GM12878 (cell line): ENCODE data around the gene CORO1C. TPM values are rescaled to one million over a fixed set of nuclear protein-coding genes. Genes with fewer than 3 reads are reported as not detected.

Experiments used
- ATAC-seq: fragments of 200-7000 bp; cut with Tn5 transposase; 3 replicates; pipeline ENCODE4 v1.9.1; 2020; ENCODE audit warnings: mild to moderate bottlenecking, moderate library complexity
- BruUV-seq: library from RNA; stranded (reverse); fragments of 400-500 nt; replicated peaks from 2 replicates; lab custom pipeline; 2021; lab: Mats Ljungman, UMichigan
- CTCF ChIA-PET: fragments of 300-600 bp; sonication (Branson Sonifier 250); formaldehyde crosslinking; extraction: SDS; loops from one replicate; lab custom pipeline; 2021; ENCODE audit warnings: inconsistent platforms; lab: Yijun Ruan, JAX
- POLR2A ChIA-PET: fragments of 350-600 bp; formaldehyde crosslinking; extraction: SDS; loops from one replicate; lab custom pipeline; 2021; ENCODE audit warnings: inconsistent platforms; lab: Charles Lee
- RAD21 ChIA-PET: fragments of 300-600 bp; sonication (Branson Sonifier 250); formaldehyde crosslinking; loops from one replicate; lab custom pipeline; 2023; ENCODE audit warnings: antibody characterized with exemption; ENCODE audit not compliant: unreplicated experiment; lab: Charles Lee
- SMC1A ChIA-PET: fragments of 300-600 bp; sonication (Branson Sonifier 250); formaldehyde crosslinking; loops from one replicate; lab custom pipeline; 2023; ENCODE audit not compliant: unreplicated experiment, uncharacterized antibody; lab: Charles Lee
- DNase-seq: peaks from one replicate; pipeline ENCODE4 v3.0.0-alpha.2; 2011; ENCODE audit warnings: low read depth, low spot score
- FAIRE-seq: peaks from 3 replicates; lab custom pipeline; 2011; peaks lifted over from hg19 to GRCh38; lab: Jason Lieb, UNC
- H2AFZ ChIP-seq: 2 replicates; pipeline ENCODE4 v1.6.0; 2011; ENCODE audit warnings: low read depth, low read length, control low read depth; ENCODE audit not compliant: control insufficient read depth
- H3K27ac ChIP-seq: 2 replicates; pipeline ENCODE4 v1.5.1; 2011; ENCODE audit warnings: control low read depth; ENCODE audit not compliant: control insufficient read depth, insufficient read depth
- H3K27me3 ChIP-seq, 2 experiments: replicated peaks in 1 of 2; 2 replicates each; pipeline versions ENCODE4 v1.6.0 to v1.6.1; 2011; ENCODE audit warnings: low read length in 1 of 2; ENCODE audit not compliant: control insufficient read depth in 2 of 2, insufficient read depth in 2 of 2
- H3K36me3 ChIP-seq, 2 experiments: 2 replicates each; pipeline ENCODE4 v1.5.1; 2011; ENCODE audit warnings: low read length in 1 of 2; ENCODE audit not compliant: control insufficient read depth in 2 of 2, insufficient read depth in 2 of 2
- H3K4me1 ChIP-seq: 2 replicates; pipeline ENCODE4 v1.6.1; 2011; ENCODE audit warnings: mild to moderate bottlenecking, low read length, moderate library complexity, mixed read lengths; ENCODE audit not compliant: control insufficient read depth, insufficient read depth
- H3K4me2 ChIP-seq: 2 replicates; pipeline ENCODE4 v1.6.0; 2011; ENCODE audit warnings: control low read depth; ENCODE audit not compliant: control insufficient read depth, insufficient read depth
- H3K4me3 ChIP-seq: fragments of 200-600 bp; sonication (generic); 2 replicates; pipeline ENCODE4 v1.5.1; 2016
- H3K79me2 ChIP-seq: 2 replicates; pipeline ENCODE4 v1.6.0; 2011; ENCODE audit warnings: low read length; ENCODE audit not compliant: control insufficient read depth, insufficient read depth
- H3K9ac ChIP-seq: 2 replicates; pipeline ENCODE4 v1.8.0; 2011; ENCODE audit warnings: low read length, control low read depth, mixed read lengths; ENCODE audit not compliant: control insufficient read depth, insufficient read depth
- H3K9me3 ChIP-seq: replicated peaks from 3 replicates; pipeline ENCODE4 v1.5.1; 2011; ENCODE audit warnings: mild to moderate bottlenecking, low read length; ENCODE audit not compliant: control insufficient read depth, insufficient read depth
- H4K20me1 ChIP-seq: 2 replicates; pipeline ENCODE4 v1.6.0; 2011; ENCODE audit not compliant: control insufficient read depth, insufficient read depth
- EED ChIP-seq: sonication (generic); IDR thresholded peaks from 2 replicates; pipeline ENCODE4 v1.6.1; 2016; ENCODE audit warnings: antibody characterized with exemption, low read depth
- ESRRA ChIP-seq: IDR thresholded peaks from 2 replicates; pipeline ENCODE4 v1.6.1; 2012; ENCODE audit warnings: mild to moderate bottlenecking, low read length, improper control_type of control experiment
- HDGF ChIP-seq: fragments of 450-650 bp; IDR thresholded peaks from 2 replicates; pipeline ENCODE4 v1.6.1; 2016; ENCODE audit warnings: antibody characterized with exemption
- IKZF2 ChIP-seq, 2 experiments: fragments of 450-650 bp; IDR thresholded peaks; 2 replicates each; pipeline ENCODE4 v1.6.1; 2017; ENCODE audit warnings: mild to moderate bottlenecking in 2 of 2, moderate library complexity in 2 of 2
- MTA2 ChIP-seq: fragments of 450-650 bp; IDR thresholded peaks from 2 replicates; pipeline ENCODE4 v1.6.1; 2016; ENCODE audit warnings: low read depth, mild to moderate bottlenecking, moderate library complexity
- MXI1 ChIP-seq: fragments of 150-350 bp; IDR thresholded peaks from 2 replicates; pipeline ENCODE4 v1.6.1; 2011; ENCODE audit warnings: low read depth, mild to moderate bottlenecking, inconsistent platforms, low read length, improper control_type of control experiment
- MYB ChIP-seq: fragments of 150-350 bp; IDR thresholded peaks from 2 replicates; pipeline ENCODE4 v1.6.1; 2014; ENCODE audit warnings: mild to moderate bottlenecking, low read depth, low read length, borderline replicate concordance
- NBN ChIP-seq: fragments of 450-650 bp; IDR thresholded peaks from 2 replicates; pipeline ENCODE4 v1.6.1; 2016
- NFIC ChIP-seq: IDR thresholded peaks from 2 replicates; pipeline ENCODE4 v1.6.1; 2012; ENCODE audit warnings: low read depth, mild to moderate bottlenecking, inconsistent platforms, low read length, moderate library complexity
- NR2C2 ChIP-seq: IDR thresholded peaks from 2 replicates; pipeline ENCODE4 v1.6.1; 2011; ENCODE audit warnings: borderline replicate concordance, low read depth; ENCODE audit not compliant: control insufficient read depth, insufficient read length
- PAX5 ChIP-seq: IDR thresholded peaks from 2 replicates; pipeline ENCODE4 v1.6.1; 2011; ENCODE audit warnings: low read depth, low read length, borderline replicate concordance
- RUNX3 ChIP-seq: IDR thresholded peaks from 2 replicates; pipeline ENCODE4 v1.6.1; 2012; ENCODE audit warnings: low read length, inconsistent platforms
- WGBS: methylation state at CpG from one replicate; pipeline ENCODE4 v1.1.6; 2016; ENCODE audit warnings: low lambda C conversion rate; ENCODE audit not compliant: insufficient replicate concordance, insufficient coverage; ENCODE audit errors: missing lambda C conversion rate; 5-methylcytosine and 5-hydroxymethylcytosine counted together
- in situ Hi-C: fragments of 300-500 bp; cut with MboI; formaldehyde crosslinking; loops from 9 replicates; pipeline ENCODE4 v1.14.3; 2018; ENCODE audit warnings: mixed read lengths
- intact Hi-C: fragments of 100-400 bp; cut with micrococcal nuclease; formaldehyde crosslinking; loops from one replicate; pipeline ENCODE4 v1.14.2; 2022; ENCODE audit not compliant: unreplicated experiment
- polyA plus RNA-seq, 11 experiments: library from polyadenylated mRNA; depleted of rRNA in 4 of 11; unstranded in 6 of 11; stranded (reverse) in 5 of 11; fragments of >200 nt; fragmentation: Nextera tagmentation in 4 of 11; fragmentation: Illumina TruSeq in 1 of 11; extraction: Ambion mirVana in 4 of 11; extraction: Trizol in 1 of 11; gene quantifications; 1 replicate in 1 of 11; 2 replicates in 10 of 11; pipeline versions ENCODE4 v1.2.1 to v1.2.3, GENCODE V29; 2011 to 2016; ENCODE audit warnings: inconsistent platforms in 2 of 11, missing spikeins in 2 of 11, low read depth in 1 of 11
- total RNA-seq, 4 experiments: library from RNA; depleted of rRNA in 3 of 4; stranded (reverse); fragments of >200 nt in 3 of 4; fragmentation: Illumina TruSeq in 1 of 4; extraction: Trizol in 1 of 4; gene quantifications; 2 replicates each; pipeline versions ENCODE4 v1.2.1 to v1.2.3, GENCODE V29; 2013 to 2021
- TF ChIP-seq, protein P1 (sequence below): fragments of 450-650 bp; IDR thresholded peaks from 2 replicates; pipeline ENCODE4 v1.6.1; 2016; ENCODE audit warnings: mild to moderate bottlenecking
- TF ChIP-seq, protein P2 (sequence below): fragments of 450-650 bp; conservative IDR thresholded peaks from 2 replicates; pipeline ENCODE4 v1.6.1; 2017; ENCODE audit warnings: mild to moderate bottlenecking, moderate library complexity
- TF ChIP-seq, protein P3 (sequence below), 3 experiments: IDR thresholded peaks in 2 of 3; conservative IDR thresholded peaks in 1 of 3; 2 replicates each; pipeline ENCODE4 v1.5.1; 2011; ENCODE audit warnings: low read depth in 3 of 3, low read length in 3 of 3, mild to moderate bottlenecking in 3 of 3, control low read depth in 2 of 3, moderate library complexity in 2 of 3, inconsistent platforms in 1 of 3, mixed read lengths in 1 of 3; ENCODE audit not compliant: control insufficient read depth in 2 of 3, insufficient read depth in 1 of 3; ENCODE audit errors: extremely low read depth in 1 of 3
- TF ChIP-seq, protein P4 (sequence below): fragments of 450-650 bp; IDR thresholded peaks from 2 replicates; pipeline ENCODE4 v1.6.1; 2017; ENCODE audit warnings: borderline replicate concordance

Gene CORO1C
- total and polyA plus RNA-seq, 10 of the 15 experiments (the other 5 are each of a cell fraction or from before 2014, with no cell fraction given), result 52.7 to 254 (median 171) TPM

DNA sequence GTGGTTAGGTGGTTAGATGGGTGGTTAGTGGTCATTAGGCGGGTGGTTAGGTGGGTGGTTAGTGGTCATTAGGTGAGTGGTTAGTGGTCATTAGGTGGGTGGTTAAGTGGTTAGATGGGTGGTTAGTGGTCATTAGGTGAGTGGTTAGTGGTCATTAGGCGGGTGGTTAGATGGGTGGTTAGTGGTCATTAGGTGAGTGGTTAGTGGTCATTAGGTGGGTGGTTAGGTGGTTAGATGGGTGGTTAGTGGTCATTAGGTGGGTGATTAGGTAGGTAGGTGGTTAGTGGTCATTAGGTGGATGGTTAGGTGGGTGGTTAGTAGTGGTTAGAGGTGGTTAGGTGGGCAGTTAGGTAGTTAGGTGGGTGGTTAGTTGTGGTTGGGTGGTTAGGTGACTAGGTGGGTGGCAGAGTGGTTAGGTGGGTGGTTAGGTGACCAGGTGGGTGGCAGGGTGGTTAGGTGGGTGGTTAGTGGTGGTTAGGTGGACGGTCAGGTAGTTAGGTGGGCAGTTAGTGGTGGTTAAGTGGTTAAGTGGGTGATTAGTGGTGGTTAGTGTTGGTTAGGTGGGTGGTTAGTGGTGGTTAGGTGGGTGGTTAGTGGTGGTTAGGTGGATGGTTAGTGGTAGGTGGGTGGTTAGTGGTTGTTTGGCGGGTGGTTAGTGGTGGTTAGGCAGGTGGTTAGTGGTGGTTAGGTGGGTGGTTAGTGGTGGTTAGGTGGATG, 125.5 kb downstream of the CORO1C start:
- CTCF ChIA-PET, result no interaction called here
- DNase-seq (no peak), ATAC-seq (no peak), FAIRE-seq (no peak)
- TF ChIP-seq MYB (no peak), NR2C2 (no peak), IKZF2 (IDR thresholded peaks at IDR 0.05) (0 out of 4 replicates have a peak, but pooled peaks of 1 of the 2 experiments have one; percentile 18), RUNX3 (peak; percentile 69), NBN (peak; percentile 77), PAX5 (peak; percentile 35; the same call in 1 of the 2 replicates), MXI1 (no peak), NFIC (peak; percentile 35; the same call in 1 of the 2 replicates), EED (no peak), ESRRA (no peak), HDGF (peak; percentile 32; the same call in 1 of the 2 replicates), MTA2 (peak; percentile 46; the same call in 1 of the 2 replicates)
- TF ChIP-seq, protein P1, sequence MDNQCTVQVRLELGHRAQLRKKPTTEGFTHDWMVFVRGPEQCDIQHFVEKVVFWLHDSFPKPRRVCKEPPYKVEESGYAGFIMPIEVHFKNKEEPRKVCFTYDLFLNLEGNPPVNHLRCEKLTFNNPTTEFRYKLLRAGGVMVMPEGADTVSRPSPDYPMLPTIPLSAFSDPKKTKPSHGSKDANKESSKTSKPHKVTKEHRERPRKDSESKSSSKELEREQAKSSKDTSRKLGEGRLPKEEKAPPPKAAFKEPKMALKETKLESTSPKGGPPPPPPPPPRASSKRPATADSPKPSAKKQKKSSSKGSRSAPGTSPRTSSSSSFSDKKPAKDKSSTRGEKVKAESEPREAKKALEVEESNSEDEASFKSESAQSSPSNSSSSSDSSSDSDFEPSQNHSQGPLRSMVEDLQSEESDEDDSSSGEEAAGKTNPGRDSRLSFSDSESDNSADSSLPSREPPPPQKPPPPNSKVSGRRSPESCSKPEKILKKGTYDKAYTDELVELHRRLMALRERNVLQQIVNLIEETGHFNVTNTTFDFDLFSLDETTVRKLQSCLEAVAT, result peak; percentile 99
- TF ChIP-seq, protein P2, sequence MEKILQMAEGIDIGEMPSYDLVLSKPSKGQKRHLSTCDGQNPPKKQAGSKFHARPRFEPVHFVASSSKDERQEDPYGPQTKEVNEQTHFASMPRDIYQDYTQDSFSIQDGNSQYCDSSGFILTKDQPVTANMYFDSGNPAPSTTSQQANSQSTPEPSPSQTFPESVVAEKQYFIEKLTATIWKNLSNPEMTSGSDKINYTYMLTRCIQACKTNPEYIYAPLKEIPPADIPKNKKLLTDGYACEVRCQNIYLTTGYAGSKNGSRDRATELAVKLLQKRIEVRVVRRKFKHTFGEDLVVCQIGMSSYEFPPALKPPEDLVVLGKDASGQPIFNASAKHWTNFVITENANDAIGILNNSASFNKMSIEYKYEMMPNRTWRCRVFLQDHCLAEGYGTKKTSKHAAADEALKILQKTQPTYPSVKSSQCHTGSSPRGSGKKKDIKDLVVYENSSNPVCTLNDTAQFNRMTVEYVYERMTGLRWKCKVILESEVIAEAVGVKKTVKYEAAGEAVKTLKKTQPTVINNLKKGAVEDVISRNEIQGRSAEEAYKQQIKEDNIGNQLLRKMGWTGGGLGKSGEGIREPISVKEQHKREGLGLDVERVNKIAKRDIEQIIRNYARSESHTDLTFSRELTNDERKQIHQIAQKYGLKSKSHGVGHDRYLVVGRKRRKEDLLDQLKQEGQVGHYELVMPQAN, result no peak
- TF ChIP-seq, protein P3, sequence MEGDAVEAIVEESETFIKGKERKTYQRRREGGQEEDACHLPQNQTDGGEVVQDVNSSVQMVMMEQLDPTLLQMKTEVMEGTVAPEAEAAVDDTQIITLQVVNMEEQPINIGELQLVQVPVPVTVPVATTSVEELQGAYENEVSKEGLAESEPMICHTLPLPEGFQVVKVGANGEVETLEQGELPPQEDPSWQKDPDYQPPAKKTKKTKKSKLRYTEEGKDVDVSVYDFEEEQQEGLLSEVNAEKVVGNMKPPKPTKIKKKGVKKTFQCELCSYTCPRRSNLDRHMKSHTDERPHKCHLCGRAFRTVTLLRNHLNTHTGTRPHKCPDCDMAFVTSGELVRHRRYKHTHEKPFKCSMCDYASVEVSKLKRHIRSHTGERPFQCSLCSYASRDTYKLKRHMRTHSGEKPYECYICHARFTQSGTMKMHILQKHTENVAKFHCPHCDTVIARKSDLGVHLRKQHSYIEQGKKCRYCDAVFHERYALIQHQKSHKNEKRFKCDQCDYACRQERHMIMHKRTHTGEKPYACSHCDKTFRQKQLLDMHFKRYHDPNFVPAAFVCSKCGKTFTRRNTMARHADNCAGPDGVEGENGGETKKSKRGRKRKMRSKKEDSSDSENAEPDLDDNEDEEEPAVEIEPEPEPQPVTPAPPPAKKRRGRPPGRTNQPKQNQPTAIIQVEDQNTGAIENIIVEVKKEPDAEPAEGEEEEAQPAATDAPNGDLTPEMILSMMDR (IDR thresholded peaks at IDR 0.05 in 2 of 3, conservative IDR thresholded peaks at IDR 0.05 in 1 of 3; ENCODE audit: control insufficient read depth in 2 of 3, extremely low read depth in 1 of 3, insufficient read depth in 1 of 3, low read depth in 3 of 3, low read length in 3 of 3), result no peak
- TF ChIP-seq, protein P4, sequence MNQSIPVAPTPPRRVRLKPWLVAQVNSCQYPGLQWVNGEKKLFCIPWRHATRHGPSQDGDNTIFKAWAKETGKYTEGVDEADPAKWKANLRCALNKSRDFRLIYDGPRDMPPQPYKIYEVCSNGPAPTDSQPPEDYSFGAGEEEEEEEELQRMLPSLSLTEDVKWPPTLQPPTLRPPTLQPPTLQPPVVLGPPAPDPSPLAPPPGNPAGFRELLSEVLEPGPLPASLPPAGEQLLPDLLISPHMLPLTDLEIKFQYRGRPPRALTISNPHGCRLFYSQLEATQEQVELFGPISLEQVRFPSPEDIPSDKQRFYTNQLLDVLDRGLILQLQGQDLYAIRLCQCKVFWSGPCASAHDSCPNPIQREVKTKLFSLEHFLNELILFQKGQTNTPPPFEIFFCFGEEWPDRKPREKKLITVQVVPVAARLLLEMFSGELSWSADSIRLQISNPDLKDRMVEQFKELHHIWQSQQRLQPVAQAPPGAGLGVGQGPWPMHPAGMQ, result peak; percentile 74
- intact Hi-C loops (no loop called here), in situ Hi-C loops (no loop called here)
- Histone ChIP-seq H3K4me1 (peaks cover 13% of the 10 kb centered on the region), H3K27me3 (no peaks in the 10 kb centered on the region), H3K9ac (no peak overlapping the region), H3K36me3 (no peaks in the 10 kb centered on the region), H2AFZ (no peak overlapping the region), H3K9me3 (no peaks in the 10 kb centered on the region), H4K20me1 (no peaks in the 10 kb centered on the region), H3K4me3 (no peak overlapping the region), H3K4me2 (no peak overlapping the region), H3K27ac (no peak overlapping the region), H3K79me2 (no peaks in the 10 kb centered on the region)
- POLR2A ChIA-PET, result no interaction called here
- BruUV-seq, result no TSS peak
- SMC1A ChIA-PET, result interaction anchor here (0.6 kb wide), 1 partner anchor 975 kb away, joined by 3 read pairs; no protein-coding TSS in a partner anchor
- RAD21 ChIA-PET, result no interaction called here
- 42% methylated on average over 4 of the region's 4 CpGs for whole genome bisulfite sequencing
